Smooth muscle cell (in vitro differentiated cells): ENCODE measurements around the gene VWF. TPM values are rescaled to one million over a fixed set of nuclear protein-coding genes. Genes with fewer than 3 reads are reported as not detected.
A peak's percentile ranks its signal among the peaks of the same experiment; 100 is the strongest.

Experiments
- DNase-seq: peaks from one replicate; lab custom pipeline; 2025; ENCODE audit not compliant: unreplicated experiment; lab: John Stamatoyannopoulos, UW
- H2AFZ ChIP-seq: fragments of 200-600 bp; sonication (generic); 2 replicates; pipeline ENCODE4 v1.6.0; 2016; ENCODE audit warnings: antibody characterized with exemption, low read depth, mild to moderate bottlenecking
- H3F3A ChIP-seq: fragments of 200-600 bp; sonication (generic); 2 replicates; pipeline ENCODE4 v1.6.0; 2017; ENCODE audit warnings: antibody characterized with exemption, low read depth
- H3K27ac ChIP-seq: fragments of 200-600 bp; sonication (generic); 2 replicates; pipeline ENCODE4 v1.5.1; 2016; ENCODE audit warnings: low read depth, mild to moderate bottlenecking
- H3K27me3 ChIP-seq: fragments of 200-600 bp; sonication (generic); 2 replicates; pipeline ENCODE4 v1.6.1; 2016; ENCODE audit warnings: low read depth, mild to moderate bottlenecking
- H3K36me3 ChIP-seq: fragments of 200-600 bp; sonication (generic); 2 replicates; pipeline ENCODE4 v1.5.1; 2016; ENCODE audit warnings: low read depth
- H3K4me1 ChIP-seq: fragments of 200-600 bp; sonication (generic); 2 replicates; pipeline ENCODE4 v1.5.1; 2016; ENCODE audit warnings: low read depth
- H3K4me2 ChIP-seq: fragments of 200-600 bp; sonication (generic); 2 replicates; pipeline ENCODE4 v1.6.0; 2016; ENCODE audit warnings: mild to moderate bottlenecking
- H3K4me3 ChIP-seq: fragments of 200-600 bp; sonication (generic); 2 replicates; pipeline ENCODE4 v1.5.1; 2016; ENCODE audit warnings: mild to moderate bottlenecking
- H3K79me2 ChIP-seq: fragments of 200-600 bp; sonication (generic); 2 replicates; pipeline ENCODE4 v1.6.0; 2016; ENCODE audit warnings: low read depth, mild to moderate bottlenecking
- H3K9ac ChIP-seq: fragments of 200-600 bp; sonication (generic); 2 replicates; pipeline ENCODE4 v1.6.0; 2016; ENCODE audit warnings: low read depth
- H3K9me3 ChIP-seq: fragments of 200-600 bp; sonication (generic); replicated peaks from 2 replicates; pipeline ENCODE4 v1.5.1; 2016; ENCODE audit warnings: low read depth
- H4K20me1 ChIP-seq: fragments of 200-600 bp; sonication (generic); 2 replicates; pipeline ENCODE4 v1.6.0; 2016; ENCODE audit warnings: low read depth
- WGBS: methylation state at CpG from one replicate; pipeline ENCODE4 v1.1.7; 2016; ENCODE audit warnings: low lambda C conversion rate; 5-methylcytosine and 5-hydroxymethylcytosine counted together
- polyA plus RNA-seq: library from polyadenylated mRNA; unstranded; fragments of >200 nt; fragmentation: Nextera tagmentation; extraction: Ambion mirVana; gene quantifications from 2 replicates; pipeline ENCODE4 v1.2.1, GENCODE V29; 2016
- total RNA-seq: library from RNA; depleted of rRNA; stranded (reverse); fragments of >200 nt; gene quantifications from 2 replicates; pipeline ENCODE4 v1.2.3, GENCODE V29; 2014
- TF ChIP-seq, protein P1 (sequence below): fragments of 200-600 bp; sonication (generic); IDR thresholded peaks from 2 replicates; pipeline ENCODE4 v1.5.1; 2017; ENCODE audit warnings: borderline replicate concordance, mild to moderate bottlenecking, antibody characterized with exemption; ENCODE audit not compliant: insufficient read depth, poor library complexity, severe bottlenecking

The VWF gene
- total and polyA plus RNA-seq, 2 experiments from 2014 or later: 0.19 TPM; not detected in 1

DNA sequence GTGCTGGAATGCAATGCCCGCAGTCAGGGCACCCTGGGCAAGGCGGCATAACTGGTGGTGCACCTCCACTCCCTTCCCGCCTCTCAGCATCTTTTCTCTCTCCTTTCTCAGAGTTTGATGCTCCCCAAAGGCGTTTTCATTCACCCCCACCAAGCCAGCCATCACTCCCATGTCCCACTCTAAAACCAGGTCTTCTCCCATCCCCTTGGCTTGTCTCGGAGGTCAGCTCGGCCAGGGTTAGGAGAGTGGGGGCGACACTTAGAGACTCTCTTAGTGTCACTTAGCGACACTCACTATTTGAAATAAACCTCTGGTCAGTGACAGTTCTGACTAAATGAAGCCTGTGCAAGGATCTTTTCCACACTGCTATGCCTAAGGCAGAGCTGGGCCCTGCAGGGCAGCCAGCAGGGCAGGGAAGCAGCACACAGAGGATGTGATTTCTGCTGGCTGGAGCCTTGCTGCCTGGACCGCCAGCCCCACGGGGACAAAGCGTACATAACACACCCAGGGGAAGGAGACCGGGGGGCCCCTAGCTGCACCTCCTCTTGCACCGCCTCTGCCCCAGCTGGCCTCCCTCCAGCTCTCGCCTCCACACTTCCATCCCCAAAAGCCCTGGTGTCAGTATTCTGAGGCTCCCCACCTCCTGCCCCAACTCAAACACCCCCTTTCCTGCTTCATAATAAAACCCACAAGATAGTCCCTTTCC lies 64.5 kb downstream of the VWF start:
- no peak overlapping the region for H2AFZ ChIP-seq
- DNase-seq: no peak
- no peaks in the 10 kb centered on the region for H4K20me1 ChIP-seq
- no peak overlapping the region for H3K27ac ChIP-seq
- H3K9me3 ChIP-seq: no peaks in the 10 kb centered on the region
- no peaks in the 10 kb centered on the region for H3K27me3 ChIP-seq
- TF ChIP-seq, protein P1, sequence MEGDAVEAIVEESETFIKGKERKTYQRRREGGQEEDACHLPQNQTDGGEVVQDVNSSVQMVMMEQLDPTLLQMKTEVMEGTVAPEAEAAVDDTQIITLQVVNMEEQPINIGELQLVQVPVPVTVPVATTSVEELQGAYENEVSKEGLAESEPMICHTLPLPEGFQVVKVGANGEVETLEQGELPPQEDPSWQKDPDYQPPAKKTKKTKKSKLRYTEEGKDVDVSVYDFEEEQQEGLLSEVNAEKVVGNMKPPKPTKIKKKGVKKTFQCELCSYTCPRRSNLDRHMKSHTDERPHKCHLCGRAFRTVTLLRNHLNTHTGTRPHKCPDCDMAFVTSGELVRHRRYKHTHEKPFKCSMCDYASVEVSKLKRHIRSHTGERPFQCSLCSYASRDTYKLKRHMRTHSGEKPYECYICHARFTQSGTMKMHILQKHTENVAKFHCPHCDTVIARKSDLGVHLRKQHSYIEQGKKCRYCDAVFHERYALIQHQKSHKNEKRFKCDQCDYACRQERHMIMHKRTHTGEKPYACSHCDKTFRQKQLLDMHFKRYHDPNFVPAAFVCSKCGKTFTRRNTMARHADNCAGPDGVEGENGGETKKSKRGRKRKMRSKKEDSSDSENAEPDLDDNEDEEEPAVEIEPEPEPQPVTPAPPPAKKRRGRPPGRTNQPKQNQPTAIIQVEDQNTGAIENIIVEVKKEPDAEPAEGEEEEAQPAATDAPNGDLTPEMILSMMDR: no peak
- no peak overlapping the region for H3K9ac ChIP-seq
- H3F3A ChIP-seq: peaks cover 9% of the 10 kb centered on the region
- no peak overlapping the region for H3K4me2 ChIP-seq
- 79% methylated on average over 14 of the region's 14 CpGs for WGBS
- no peaks in the 10 kb centered on the region for H3K36me3 ChIP-seq
- H3K79me2 ChIP-seq: no peaks in the 10 kb centered on the region
- H3K4me3 ChIP-seq: no peak overlapping the region
- peaks cover 4% of the 10 kb centered on the region for H3K4me1 ChIP-seq

DNA sequence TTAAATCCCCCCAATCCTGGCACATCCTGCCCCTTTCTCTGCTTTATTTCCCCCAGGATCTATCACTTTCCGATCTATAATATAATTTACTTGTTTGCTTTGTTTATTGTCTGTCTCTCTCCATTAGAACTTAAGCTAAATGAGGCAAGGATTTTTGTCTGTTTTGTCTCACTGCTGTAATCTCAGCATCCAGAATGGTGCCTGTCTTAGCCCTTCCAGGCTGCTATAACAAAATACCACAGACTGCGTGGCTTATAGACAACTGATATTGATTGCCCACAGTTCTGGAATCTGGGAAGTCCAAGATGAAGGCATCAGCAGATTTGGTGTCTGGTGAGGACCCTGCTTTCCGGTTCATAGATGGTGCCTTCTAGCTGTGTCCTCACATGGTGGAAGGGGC lies 65.2 kb downstream of the VWF start:
- peaks cover 9% of the 10 kb centered on the region for H3F3A ChIP-seq
- H3K27ac ChIP-seq: no peak overlapping the region
- H3K4me3 ChIP-seq: no peak overlapping the region
- TF ChIP-seq, protein P1: no peak
- DNase-seq: no peak
- no peak overlapping the region for H3K4me2 ChIP-seq
- no peaks in the 10 kb centered on the region for H3K27me3 ChIP-seq
- no peaks in the 10 kb centered on the region for H3K79me2 ChIP-seq
- no peak overlapping the region for H3K9ac ChIP-seq
- H2AFZ ChIP-seq: peak overlapping the region; percentile 8
- H4K20me1 ChIP-seq: no peaks in the 10 kb centered on the region
- no peaks in the 10 kb centered on the region for H3K9me3 ChIP-seq
- peaks cover 4% of the 10 kb centered on the region for H3K4me1 ChIP-seq
- 45% methylated on average over 3 of the region's 3 CpGs for WGBS
- no peaks in the 10 kb centered on the region for H3K36me3 ChIP-seq

DNA sequence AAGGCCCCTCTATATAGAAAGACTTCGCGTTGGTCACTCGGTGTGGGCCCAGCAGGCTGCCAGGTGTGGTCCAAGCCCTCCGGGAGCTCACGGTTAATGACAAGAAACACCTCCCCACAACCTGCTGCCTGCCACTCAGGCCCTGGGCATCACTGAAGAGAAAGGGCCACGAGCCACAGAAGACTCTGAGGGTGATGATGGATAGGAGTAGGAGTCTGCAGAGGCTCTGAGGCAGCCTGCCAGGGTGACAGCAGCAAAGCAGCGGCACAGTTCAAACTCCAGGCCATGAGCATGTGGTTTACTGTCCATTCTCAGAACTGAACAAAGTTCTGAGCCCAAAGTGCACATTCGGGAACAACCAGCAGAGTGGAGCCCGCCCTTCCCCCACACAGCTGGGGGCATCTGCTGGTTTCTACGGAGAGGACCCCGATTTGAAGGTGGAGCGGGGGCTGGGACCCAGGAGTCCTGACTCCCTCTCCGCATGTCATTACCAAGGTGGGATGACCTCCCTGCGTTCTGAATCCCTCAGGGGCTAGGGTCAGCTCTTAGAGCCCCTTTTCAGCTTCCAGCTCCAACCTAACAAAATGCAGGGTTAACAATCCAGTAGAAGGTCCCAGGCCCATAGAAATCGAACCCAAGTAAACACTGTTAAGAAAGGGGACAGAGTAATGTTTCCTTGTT lies 65.8 kb downstream of the VWF start:
- no peak overlapping the region for H3K27ac ChIP-seq
- H3K79me2 ChIP-seq: no peaks in the 10 kb centered on the region
- no peak overlapping the region for H3K4me2 ChIP-seq
- H3K4me1 ChIP-seq: peaks cover 4% of the 10 kb centered on the region
- TF ChIP-seq, protein P1: no peak
- H3F3A ChIP-seq: peaks cover 9% of the 10 kb centered on the region
- H3K36me3 ChIP-seq: no peaks in the 10 kb centered on the region
- H3K9ac ChIP-seq: no peak overlapping the region
- no peaks in the 10 kb centered on the region for H3K9me3 ChIP-seq
- H3K4me3 ChIP-seq: no peak overlapping the region
- whole genome bisulfite sequencing: 73% methylated on average over 15 of the region's 15 CpGs
- no peak for DNase-seq
- no peak overlapping the region for H2AFZ ChIP-seq
- no peaks in the 10 kb centered on the region for H4K20me1 ChIP-seq
- H3K27me3 ChIP-seq: no peaks in the 10 kb centered on the region
